A549 (cell line): ENCODE results near the gene PIAS3. TPM values are rescaled to one million over a fixed set of nuclear protein-coding genes. Genes with fewer than 3 reads are reported as not detected.

Source experiments
- ATAC-seq, 2 experiments: fragments of 200-7000 bp in 1 of 2; fragments of >200 bp in 1 of 2; cut with Nextera tagmentation in 1 of 2; cut with Tn5 transposase in 1 of 2; 3 replicates each; pipeline versions ENCODE4 v1.8.0 to v1.9.1; 2018 to 2020; ENCODE audit warnings: mild to moderate bottlenecking in 1 of 2, moderate library complexity in 1 of 2
- CTCF ChIA-PET: fragments of 300-600 bp; sonication (Branson Sonifier 250); formaldehyde crosslinking; extraction: SDS; loops from one replicate; lab custom pipeline; 2021; ENCODE audit warnings: antibody characterized with exemption, inconsistent platforms; lab: Yijun Ruan, JAX
- POLR2A ChIA-PET: fragments of 350-600 bp; formaldehyde crosslinking; extraction: SDS; loops from one replicate; lab custom pipeline; 2021; ENCODE audit warnings: antibody characterized with exemption, inconsistent platforms; lab: Yijun Ruan, JAX
- DNase-seq, 2 experiments: peaks; one replicate each; pipeline versions ENCODE4 v3.0.0 to v3.0.0-alpha.2; 2011 to 2016; ENCODE audit warnings: low read depth in 1 of 2, low spot score in 1 of 2
- FAIRE-seq: peaks from 2 replicates; lab custom pipeline; 2011; peaks lifted over from hg19 to GRCh38; lab: Jason Lieb, UNC
- H3K27ac ChIP-seq, 2 experiments: fragments of >200 bp; sonication (Bioruptor Twin); formaldehyde crosslinking; 3 replicates each; pipeline ENCODE4 v1.5.1; 2016 to 2017
- H3K4me1 ChIP-seq: fragments of >200 bp; sonication (Bioruptor Twin); formaldehyde crosslinking; 3 replicates; pipeline ENCODE4 v1.6.1; 2016
- H3K4me2 ChIP-seq: fragments of >200 bp; sonication (Bioruptor Twin); formaldehyde crosslinking; 3 replicates; pipeline ENCODE4 v1.6.1; 2016
- H3K4me3 ChIP-seq: fragments of >200 bp; sonication (Bioruptor Twin); formaldehyde crosslinking; 3 replicates; pipeline ENCODE4 v1.5.1; 2016
- H3K9me3 ChIP-seq: fragments of >200 bp; sonication (Bioruptor Twin); formaldehyde crosslinking; 3 replicates; pipeline ENCODE4 v1.6.1; 2016
- BCL3 ChIP-seq: fragments of >200 bp; sonication (Bioruptor Twin); formaldehyde crosslinking; IDR thresholded peaks from 3 replicates; pipeline ENCODE4 v1.6.1; 2016
- BHLHE40 ChIP-seq: IDR thresholded peaks from 2 replicates; pipeline ENCODE4 v1.6.1; 2012; ENCODE audit warnings: low read depth, low read length, inconsistent platforms
- CBX2 ChIP-seq: fragments of 200-600 bp; sonication (generic); IDR thresholded peaks from 2 replicates; pipeline ENCODE4 v1.6.1; 2016; ENCODE audit warnings: low read depth, mild to moderate bottlenecking, borderline replicate concordance
- CBX8 ChIP-seq: fragments of 200-600 bp; sonication (generic); IDR thresholded peaks from 2 replicates; pipeline ENCODE4 v1.6.1; 2016
- CHD2 ChIP-seq: fragments of 150-350 bp; IDR thresholded peaks from 2 replicates; pipeline ENCODE4 v1.6.1; 2014; ENCODE audit warnings: low read length; ENCODE audit not compliant: partially characterized antibody
- CTCF ChIP-seq: fragments of >200 bp; sonication (Bioruptor Twin); formaldehyde crosslinking; IDR thresholded peaks from 3 replicates; pipeline ENCODE4 v1.5.1; 2016
- FOXS1 ChIP-seq: fragments of 250-450 bp; sonication (Bioruptor Pico); IDR thresholded peaks from 2 replicates; pipeline ENCODE4 v1.5.0; 2020; ENCODE audit warnings: mild to moderate bottlenecking, moderate library complexity
- HDAC2 ChIP-seq: fragments of 200-600 bp; sonication (generic); IDR thresholded peaks from 2 replicates; pipeline ENCODE4 v1.6.1; 2016
- HEYL ChIP-seq: fragments of 250-450 bp; sonication (Bioruptor Pico); IDR thresholded peaks from 2 replicates; pipeline ENCODE4 v1.8.0; 2021; ENCODE audit warnings: mild to moderate bottlenecking, moderate library complexity
- HOXA7 ChIP-seq: fragments of 250-450 bp; sonication (Bioruptor Pico); IDR thresholded peaks from 2 replicates; pipeline ENCODE4 v1.5.0; 2020; ENCODE audit warnings: mild to moderate bottlenecking, moderate library complexity
- KDM1A ChIP-seq: fragments of 200-600 bp; sonication (generic); IDR thresholded peaks from 2 replicates; pipeline ENCODE4 v1.6.1; 2016; ENCODE audit warnings: low read depth, mild to moderate bottlenecking
- KDM5A ChIP-seq: fragments of 200-600 bp; sonication (generic); IDR thresholded peaks from 2 replicates; pipeline ENCODE4 v1.6.1; 2016; ENCODE audit warnings: antibody characterized with exemption, mild to moderate bottlenecking
- NPAS2 ChIP-seq: fragments of 250-450 bp; sonication (Bioruptor Pico); IDR thresholded peaks from 2 replicates; pipeline ENCODE4 v1.8.0; 2022; ENCODE audit warnings: mild to moderate bottlenecking, moderate library complexity, borderline replicate concordance
- POLR2A ChIP-seq: IDR thresholded peaks from 2 replicates; pipeline ENCODE4 v1.6.1; 2012; ENCODE audit warnings: mild to moderate bottlenecking, low read length
- POLR2AphosphoS2 ChIP-seq: conservative IDR thresholded peaks from 2 replicates; pipeline ENCODE4 v1.6.1; 2012; ENCODE audit warnings: low read length, improper control_type of control experiment, inconsistent platforms
- RCOR1 ChIP-seq: fragments of 150-350 bp; IDR thresholded peaks from 2 replicates; pipeline ENCODE4 v1.6.1; 2014; ENCODE audit warnings: antibody characterized with exemption, low read length, low read depth
- SREBF2 ChIP-seq: fragments of 450-650 bp; IDR thresholded peaks from 2 replicates; pipeline ENCODE4 v1.6.1; 2014; ENCODE audit warnings: mild to moderate bottlenecking, moderate library complexity
- ZNF302 ChIP-seq: fragments of 250-450 bp; sonication (Bioruptor Pico); IDR thresholded peaks from 2 replicates; pipeline ENCODE4 v1.9.0; 2021; ENCODE audit warnings: inconsistent platforms, mild to moderate bottlenecking, moderate library complexity
- WGBS: methylation state at CpG from one replicate; pipeline ENCODE4 v1.1.6; 2017; ENCODE audit errors: missing lambda C conversion rate; 5-methylcytosine and 5-hydroxymethylcytosine counted together
- polyA plus RNA-seq, 4 experiments: library from polyadenylated mRNA; depleted of rRNA in 3 of 4; stranded (reverse); fragments of >200 nt; fragmentation: RNase III in 1 of 4; extraction: RNeasy Plus Mini Kit Qiagen cat#74134 plus additional on column Dnase treatment in 1 of 4; gene quantifications; 2 replicates in 3 of 4; 3 replicates in 1 of 4; pipeline ENCODE4 v1.2.3, GENCODE V29; 2011 to 2017
- TF ChIP-seq, protein P1 (sequence below): fragments of 200-600 bp; sonication (generic); IDR thresholded peaks from 2 replicates; pipeline ENCODE4 v1.6.1; 2016; ENCODE audit warnings: antibody characterized with exemption, mild to moderate bottlenecking, moderate library complexity
- TF ChIP-seq, protein P2 (sequence below): fragments of 250-450 bp; sonication (Bioruptor Pico); IDR thresholded peaks from 2 replicates; pipeline ENCODE4 v1.5.0; 2021; ENCODE audit warnings: mild to moderate bottlenecking, moderate library complexity, borderline replicate concordance
- TF ChIP-seq, protein P3 (sequence below): IDR thresholded peaks from 2 replicates; pipeline ENCODE4 v1.6.1; 2012; ENCODE audit warnings: low read depth, borderline replicate concordance

The PIAS3 gene
- polyA plus RNA-seq, 2 of the 4 experiments (the other 2 are of a cell fraction), result 15.5 to 22.7 TPM

- 92% methylated on average over 2 of the region's 2 CpGs for WGBS
These were observed 32.9 kb downstream of the PIAS3 start for GRCh38 chr1:145826030-145826429.

DNA sequence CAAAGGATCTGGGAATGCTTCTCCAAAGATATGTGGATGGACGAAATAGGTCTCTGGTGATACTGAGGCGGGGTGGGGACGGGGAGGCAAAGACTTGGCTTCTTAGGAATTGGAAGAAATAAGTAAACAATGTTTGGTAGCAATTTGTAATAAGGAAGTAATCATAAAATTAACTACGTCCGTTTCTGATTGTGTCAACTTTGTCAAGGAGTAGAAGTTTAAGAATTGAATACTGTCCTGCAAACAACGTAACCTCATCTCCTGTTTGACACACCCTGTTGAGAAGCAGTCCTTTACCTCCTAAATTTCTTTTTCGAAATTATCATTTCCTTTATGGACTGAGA, 34.4 kb downstream of the PIAS3 start:
- 2% methylated on average over 7 of the region's 7 CpGs for WGBS
- ChIA-PET POLR2A (interaction anchor here (1.0 to 1.7 kb wide), 7 partner anchors 10 to 359 kb away, joined by 3 to 16 read pairs (median 6); partner anchors contain the start of genes NUDT17 and PIAS3), CTCF (interaction anchor here (1.0 to 8.5 kb wide), 4 partner anchors 10 to 103 kb away, joined by 3 to 109 read pairs (median 7); partner anchors contain the start of gene NUDT17)
- Histone ChIP-seq H3K9me3 (no peaks in the 10 kb centered on the region), H3K4me2 (peak overlapping the region; percentile 85), H3K27ac (peak overlapping the region; percentile 94 to 97), H3K4me3 (peak overlapping the region; percentile 75), H3K4me1 (peaks cover 11% of the 10 kb centered on the region)
- ATAC-seq, result no peak
- FAIRE-seq, result no peak
- peak in 1 of 2 experiments; percentile 18 for DNase-seq
- TF ChIP-seq CTCF (no peak), HEYL (CRISPR knock-in tag) (no peak), ZNF302 (CRISPR knock-in tag) (no peak), RCOR1 (no peak), BHLHE40 (no peak), KDM1A (no peak), SREBF2 (no peak), CHD2 (no peak), HDAC2 (no peak), CBX2 (no peak), CBX8 (no peak), FOXS1 (CRISPR knock-in tag) (no peak), BCL3 (no peak), KDM5A (no peak), POLR2A (no peak), NPAS2 (CRISPR knock-in tag) (no peak), POLR2AphosphoS2 (no peak)
- TF ChIP-seq, protein P1, sequence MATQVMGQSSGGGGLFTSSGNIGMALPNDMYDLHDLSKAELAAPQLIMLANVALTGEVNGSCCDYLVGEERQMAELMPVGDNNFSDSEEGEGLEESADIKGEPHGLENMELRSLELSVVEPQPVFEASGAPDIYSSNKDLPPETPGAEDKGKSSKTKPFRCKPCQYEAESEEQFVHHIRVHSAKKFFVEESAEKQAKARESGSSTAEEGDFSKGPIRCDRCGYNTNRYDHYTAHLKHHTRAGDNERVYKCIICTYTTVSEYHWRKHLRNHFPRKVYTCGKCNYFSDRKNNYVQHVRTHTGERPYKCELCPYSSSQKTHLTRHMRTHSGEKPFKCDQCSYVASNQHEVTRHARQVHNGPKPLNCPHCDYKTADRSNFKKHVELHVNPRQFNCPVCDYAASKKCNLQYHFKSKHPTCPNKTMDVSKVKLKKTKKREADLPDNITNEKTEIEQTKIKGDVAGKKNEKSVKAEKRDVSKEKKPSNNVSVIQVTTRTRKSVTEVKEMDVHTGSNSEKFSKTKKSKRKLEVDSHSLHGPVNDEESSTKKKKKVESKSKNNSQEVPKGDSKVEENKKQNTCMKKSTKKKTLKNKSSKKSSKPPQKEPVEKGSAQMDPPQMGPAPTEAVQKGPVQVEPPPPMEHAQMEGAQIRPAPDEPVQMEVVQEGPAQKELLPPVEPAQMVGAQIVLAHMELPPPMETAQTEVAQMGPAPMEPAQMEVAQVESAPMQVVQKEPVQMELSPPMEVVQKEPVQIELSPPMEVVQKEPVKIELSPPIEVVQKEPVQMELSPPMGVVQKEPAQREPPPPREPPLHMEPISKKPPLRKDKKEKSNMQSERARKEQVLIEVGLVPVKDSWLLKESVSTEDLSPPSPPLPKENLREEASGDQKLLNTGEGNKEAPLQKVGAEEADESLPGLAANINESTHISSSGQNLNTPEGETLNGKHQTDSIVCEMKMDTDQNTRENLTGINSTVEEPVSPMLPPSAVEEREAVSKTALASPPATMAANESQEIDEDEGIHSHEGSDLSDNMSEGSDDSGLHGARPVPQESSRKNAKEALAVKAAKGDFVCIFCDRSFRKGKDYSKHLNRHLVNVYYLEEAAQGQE, result no peak
- TF ChIP-seq, protein P2, sequence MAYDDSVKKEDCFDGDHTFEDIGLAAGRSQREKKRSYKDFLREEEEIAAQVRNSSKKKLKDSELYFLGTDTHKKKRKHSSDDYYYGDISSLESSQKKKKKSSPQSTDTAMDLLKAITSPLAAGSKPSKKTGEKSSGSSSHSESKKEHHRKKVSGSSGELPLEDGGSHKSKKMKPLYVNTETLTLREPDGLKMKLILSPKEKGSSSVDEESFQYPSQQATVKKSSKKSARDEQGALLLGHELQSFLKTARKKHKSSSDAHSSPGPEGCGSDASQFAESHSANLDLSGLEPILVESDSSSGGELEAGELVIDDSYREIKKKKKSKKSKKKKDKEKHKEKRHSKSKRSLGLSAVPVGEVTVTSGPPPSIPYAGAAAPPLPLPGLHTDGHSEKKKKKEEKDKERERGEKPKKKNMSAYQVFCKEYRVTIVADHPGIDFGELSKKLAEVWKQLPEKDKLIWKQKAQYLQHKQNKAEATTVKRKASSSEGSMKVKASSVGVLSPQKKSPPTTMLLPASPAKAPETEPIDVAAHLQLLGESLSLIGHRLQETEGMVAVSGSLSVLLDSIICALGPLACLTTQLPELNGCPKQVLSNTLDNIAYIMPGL (CRISPR knock-in tag), result no peak

More at GRCh38 chr1:145826030-145826429, 32.9 kb downstream of the PIAS3 start:
- DNase-seq, result peak in 1 of 2 experiments; percentile 18
- peak overlapping the region; percentile 85; the same call in 2 of the 3 replicates for H3K4me2 ChIP-seq
- ChIA-PET POLR2A (interaction anchor here (0.7 kb wide), 1 partner anchor 88 kb away, joined by 4 read pairs; no protein-coding TSS in a partner anchor), CTCF (interaction anchor here (0.5 to 8.5 kb wide), 9 partner anchors 13 to 182 kb away, joined by 3 to 109 read pairs (median 5); partner anchors contain the start of gene NUDT17)
- peaks cover 11% of the 10 kb centered on the region for H3K4me1 ChIP-seq
- no peak overlapping the region for H3K27ac ChIP-seq
- FAIRE-seq, result no peak
- no peak overlapping the region for H3K4me3 ChIP-seq
- H3K9me3 ChIP-seq, result no peaks in the 10 kb centered on the region
- no peak for ATAC-seq
- TF ChIP-seq CTCF (peak; percentile 9; the same call in 1 of the 3 replicates), HOXA7 (no peak)
- TF ChIP-seq, protein P3, sequence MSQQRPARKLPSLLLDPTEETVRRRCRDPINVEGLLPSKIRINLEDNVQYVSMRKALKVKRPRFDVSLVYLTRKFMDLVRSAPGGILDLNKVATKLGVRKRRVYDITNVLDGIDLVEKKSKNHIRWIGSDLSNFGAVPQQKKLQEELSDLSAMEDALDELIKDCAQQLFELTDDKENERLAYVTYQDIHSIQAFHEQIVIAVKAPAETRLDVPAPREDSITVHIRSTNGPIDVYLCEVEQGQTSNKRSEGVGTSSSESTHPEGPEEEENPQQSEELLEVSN, result no peak
